MM.1S (cell line): Measurements from ENCODE around the gene SLU7.

Source experiments
- DNase-seq: peaks from one replicate; pipeline ENCODE4 v3.0.0-alpha.2; 2015
- H2AFZ ChIP-seq: fragments of 300-600 bp; sonication (generic); 2 replicates; pipeline ENCODE4 v1.6.0; 2016; ENCODE audit warnings: antibody characterized with exemption, low read length
- H3F3A ChIP-seq: fragments of 300-600 bp; sonication (generic); 2 replicates; pipeline ENCODE4 v1.6.1; 2016; ENCODE audit warnings: mild to moderate bottlenecking, antibody characterized with exemption, low read length, moderate library complexity, mixed read lengths; ENCODE audit not compliant: insufficient read depth
- H3K27ac ChIP-seq: fragments of 300-600 bp; sonication (generic); 2 replicates; pipeline ENCODE4 v1.5.1; 2016; ENCODE audit warnings: mild to moderate bottlenecking, low read length
- H3K27me3 ChIP-seq: fragments of 300-600 bp; sonication (generic); replicated peaks from 2 replicates; pipeline ENCODE4 v1.6.0; 2016; ENCODE audit warnings: low read length; ENCODE audit not compliant: insufficient read depth
- H3K36me3 ChIP-seq: fragments of 300-600 bp; sonication (generic); replicated peaks from 2 replicates; pipeline ENCODE4 v1.6.1; 2016; ENCODE audit warnings: mild to moderate bottlenecking, low read length, mixed read lengths; ENCODE audit not compliant: insufficient read depth
- H3K4me1 ChIP-seq: fragments of 300-600 bp; sonication (generic); 2 replicates; pipeline ENCODE4 v1.6.1; 2016; ENCODE audit warnings: low read length, mixed read lengths
- H3K4me2 ChIP-seq: fragments of 300-600 bp; sonication (generic); 2 replicates; pipeline ENCODE4 v1.6.0; 2016; ENCODE audit warnings: low read depth, low read length
- H3K4me3 ChIP-seq: fragments of 300-600 bp; sonication (generic); 2 replicates; pipeline ENCODE4 v1.5.1; 2016; ENCODE audit warnings: low read length, mixed read lengths
- H3K79me2 ChIP-seq: fragments of 300-600 bp; sonication (generic); 2 replicates; pipeline ENCODE4 v1.6.1; 2016; ENCODE audit warnings: mixed run types, low read length, mixed read lengths
- H3K9ac ChIP-seq: fragments of 300-600 bp; sonication (generic); 2 replicates; pipeline ENCODE4 v1.6.1; 2016; ENCODE audit warnings: low read length, mixed read lengths
- H3K9me2 ChIP-seq: fragments of 300-600 bp; sonication (generic); replicated peaks from 2 replicates; pipeline ENCODE4 v1.6.1; 2016; ENCODE audit warnings: mild to moderate bottlenecking, low read length, mixed read lengths; ENCODE audit not compliant: insufficient read depth
- H3K9me3 ChIP-seq: fragments of 300-600 bp; sonication (generic); replicated peaks from 2 replicates; pipeline ENCODE4 v1.6.1; 2016; ENCODE audit warnings: mild to moderate bottlenecking, low read length, mixed read lengths; ENCODE audit not compliant: insufficient read depth
- H4K20me1 ChIP-seq: fragments of 300-600 bp; sonication (generic); 2 replicates; pipeline ENCODE4 v1.6.1; 2016; ENCODE audit warnings: mild to moderate bottlenecking, low read length, moderate library complexity, mixed read lengths; ENCODE audit not compliant: insufficient read depth
- CTCF ChIP-seq: fragments of 300-600 bp; sonication (generic); IDR thresholded peaks from 2 replicates; pipeline ENCODE4 v1.5.1; 2016; ENCODE audit warnings: antibody characterized with exemption, low read length, mixed read lengths
- EZH2 ChIP-seq: fragments of 300-600 bp; sonication (generic); optimal IDR thresholded peaks from 2 replicates; pipeline ENCODE3; 2017; ENCODE audit warnings: low read depth, mild to moderate bottlenecking, antibody characterized with exemption, low read length, mixed read lengths
- EZH2phosphoT487 ChIP-seq: fragments of 300-600 bp; sonication (generic); IDR thresholded peaks from 2 replicates; pipeline ENCODE4 v1.6.1; 2018; ENCODE audit warnings: antibody characterized with exemption, low read length

SLU7 gene

GRCh38 chr5:160442824-160443431 is 24.0 kb upstream of the SLU7 start:
- peaks cover 11% of the 10 kb centered on the region; the same call in 1 of the 2 replicates for H3F3A ChIP-seq
- TF ChIP-seq CTCF (no peak), EZH2phosphoT487 (no peak), EZH2 (no peak)
- H3K9me2 ChIP-seq: no peaks in the 10 kb centered on the region
- H4K20me1 ChIP-seq: no peaks in the 10 kb centered on the region
- H3K27ac ChIP-seq: peak overlapping the region; percentile 6; the same call in 1 of the 2 replicates
- H3K4me2 ChIP-seq: peak overlapping the region; percentile 25
- peak; percentile 32 for DNase-seq
- H3K4me3 ChIP-seq: no peak overlapping the region
- H3K4me1 ChIP-seq: peaks cover 34% of the 10 kb centered on the region
- H3K27me3 ChIP-seq: no peaks in the 10 kb centered on the region
- H3K36me3 ChIP-seq: no peaks in the 10 kb centered on the region
- H3K79me2 ChIP-seq: no peaks in the 10 kb centered on the region
- H3K9ac ChIP-seq: no peak overlapping the region
- peak overlapping the region; percentile 16; the same call in 1 of the 2 replicates for H2AFZ ChIP-seq
- H3K9me3 ChIP-seq: no peaks in the 10 kb centered on the region

DNA sequence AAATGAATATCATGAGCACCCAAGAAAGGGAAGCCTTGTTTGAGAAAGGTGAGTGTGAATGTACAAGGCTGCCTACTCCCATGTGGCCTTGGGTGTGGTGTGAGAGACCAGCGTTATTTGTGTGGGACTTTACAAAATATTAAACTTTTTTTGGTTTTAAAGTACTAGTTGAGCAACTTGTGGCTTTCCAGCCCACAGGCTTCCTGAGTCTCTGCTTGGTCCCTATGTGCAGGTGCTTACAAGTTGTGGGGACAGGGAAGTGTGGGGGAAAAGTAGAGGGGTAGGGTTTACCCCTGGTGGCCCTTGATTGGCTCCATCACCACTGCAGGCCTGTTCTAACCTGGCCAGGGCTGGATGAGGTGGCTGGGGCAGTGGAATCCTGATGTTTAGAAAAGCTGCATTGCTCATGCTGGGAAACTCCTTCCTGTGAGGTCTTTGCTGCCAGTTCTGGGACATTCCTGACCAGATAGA is 22.5 kb upstream of the SLU7 start:
- Histone ChIP-seq H3K9me2 (no peaks in the 10 kb centered on the region), H3K4me3 (no peak overlapping the region), H3K36me3 (no peaks in the 10 kb centered on the region), H3K9ac (no peak overlapping the region), H3K9me3 (no peaks in the 10 kb centered on the region), H3K27me3 (no peaks in the 10 kb centered on the region), H3K4me2 (no peak overlapping the region), H4K20me1 (no peaks in the 10 kb centered on the region), H3F3A (peaks cover 11% of the 10 kb centered on the region; the same call in 1 of the 2 replicates), H3K27ac (no peak overlapping the region), H2AFZ (no peak overlapping the region; the same call in 1 of the 2 replicates), H3K4me1 (peaks cover 34% of the 10 kb centered on the region), H3K79me2 (no peaks in the 10 kb centered on the region)
- TF ChIP-seq EZH2phosphoT487 (no peak), CTCF (no peak), EZH2 (no peak)
- DNase-seq: no peak

- Histone ChIP-seq H3K4me1 (peaks cover 31% of the 10 kb centered on the region), H3F3A (peaks cover 11% of the 10 kb centered on the region; the same call in 1 of the 2 replicates), H2AFZ (peak overlapping the region; percentile 58), H3K36me3 (no peaks in the 10 kb centered on the region), H3K4me3 (peak overlapping the region; percentile 61), H3K27me3 (no peaks in the 10 kb centered on the region), H3K9ac (peak overlapping the region; percentile 32; the same call in 1 of the 2 replicates), H3K79me2 (no peaks in the 10 kb centered on the region), H4K20me1 (no peaks in the 10 kb centered on the region), H3K4me2 (peak overlapping the region; percentile 67), H3K9me2 (no peaks in the 10 kb centered on the region), H3K27ac (peak overlapping the region; percentile 25; the same call in 1 of the 2 replicates), H3K9me3 (no peaks in the 10 kb centered on the region)
- peak; percentile 87 for DNase-seq
- TF ChIP-seq EZH2 (no peak), EZH2phosphoT487 (no peak), CTCF (peak; percentile 90)
Measured at GRCh38 chr5:160439205-160439600, 20.3 kb upstream of the SLU7 start.
